HG03457 (cell line): Measurements from ENCODE around the gene GPC5.

Experiments
- ATAC-seq: cut with Tn5 transposase; IDR thresholded peaks from one replicate; pipeline ENCODE4 v1.9.1; 2021; ENCODE audit warnings: moderate number of reproducible peaks; ENCODE audit not compliant: unreplicated experiment

GPC5 gene

DNA sequence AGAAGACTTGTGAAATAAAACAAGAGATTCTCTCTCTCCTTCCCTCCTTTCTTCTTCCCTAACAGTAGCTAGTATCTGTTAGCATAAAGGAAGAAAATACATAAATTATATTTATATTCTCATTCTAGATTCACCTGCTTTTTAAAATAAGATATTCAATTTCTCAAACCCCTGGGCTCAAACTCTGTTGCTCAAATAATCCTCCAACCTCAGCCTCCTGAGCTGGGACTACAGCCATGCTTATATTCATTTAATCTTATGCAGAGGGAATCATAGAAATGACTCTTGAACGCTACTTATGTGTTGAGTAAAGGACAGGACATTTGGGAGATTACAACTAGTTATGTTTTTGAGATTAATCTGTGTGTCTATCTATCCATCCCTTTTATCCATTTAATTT lies 56.2 kb downstream of the GPC5 start:
- ATAC-seq: no peak

DNA sequence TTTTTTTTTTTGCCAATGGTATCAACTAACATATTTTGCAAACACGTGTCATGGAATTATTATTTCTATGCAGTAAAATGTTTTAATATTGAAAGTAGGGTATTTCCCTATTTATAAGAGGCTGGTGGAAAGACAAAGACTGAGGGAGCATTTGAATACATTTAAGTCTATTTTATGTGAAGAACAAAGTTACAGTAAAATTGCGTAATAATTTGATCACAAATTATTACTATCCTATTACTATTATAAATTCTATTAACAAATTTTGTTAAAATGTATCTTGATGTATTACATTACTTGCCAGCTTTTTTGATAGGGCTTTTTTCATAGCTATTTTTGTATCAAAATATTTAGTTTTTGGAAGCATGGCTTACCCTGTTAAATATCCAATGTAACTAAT lies 58.4 kb downstream of the GPC5 start:
- ATAC-seq: no peak

DNA sequence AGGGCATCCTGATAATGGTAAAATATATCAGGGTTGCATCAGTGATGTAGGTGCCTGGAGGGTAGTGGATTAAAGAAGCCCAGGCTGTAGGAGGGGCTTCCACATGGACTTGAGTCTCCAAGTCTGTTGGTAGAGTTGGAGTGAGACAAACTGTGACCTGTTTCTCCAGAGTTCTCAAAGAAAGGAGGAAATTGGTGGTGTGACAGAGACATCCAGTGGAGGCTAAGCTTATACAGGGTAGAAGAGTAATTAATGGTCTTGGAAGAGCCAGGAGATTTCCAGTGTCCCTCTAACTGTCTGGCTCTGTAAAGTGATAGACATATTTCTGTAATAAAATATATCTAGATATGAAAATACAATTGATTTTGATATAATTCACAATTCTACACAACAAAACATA lies 61.1 kb downstream of the GPC5 start:
- no peak for ATAC-seq

DNA sequence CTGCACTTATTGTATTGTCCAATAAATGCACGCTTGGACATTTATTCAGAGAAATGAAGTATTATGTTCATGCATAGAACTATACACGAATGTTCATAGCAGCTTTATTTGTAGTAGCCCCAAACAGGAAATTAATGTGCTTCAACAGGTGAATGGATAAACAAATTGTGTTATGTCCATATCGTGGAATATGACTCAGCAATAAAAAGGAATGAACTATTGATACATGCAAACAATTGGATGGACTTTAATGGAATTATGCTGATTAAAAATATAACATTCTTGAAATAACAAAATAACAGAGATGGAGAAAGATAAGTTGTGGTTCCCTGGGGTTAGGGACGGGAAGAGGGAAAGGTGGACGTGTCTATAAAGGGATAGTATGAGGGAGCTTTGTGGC lies 65.9 kb downstream of the GPC5 start:
- no peak for ATAC-seq

DNA sequence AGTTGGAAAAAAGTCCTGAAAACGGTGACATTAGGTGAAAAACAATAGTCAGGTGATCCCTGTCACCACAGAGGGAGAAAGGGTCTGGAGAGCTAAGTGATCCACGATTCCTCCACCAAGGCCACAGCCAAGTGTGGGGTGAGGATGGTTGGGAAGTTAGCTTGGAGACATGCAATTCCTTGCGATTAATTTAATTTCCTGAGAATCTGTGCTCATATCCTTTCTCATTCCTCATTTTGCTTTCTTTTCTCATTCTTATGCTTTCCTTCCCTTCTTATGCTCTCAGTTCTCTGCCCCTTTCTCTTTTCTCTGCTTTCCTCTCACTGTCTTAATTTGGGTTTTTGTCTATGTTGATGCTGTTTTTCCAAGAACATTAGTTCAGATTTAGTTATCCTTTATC lies 68.8 kb downstream of the GPC5 start:
- ATAC-seq: no peak

DNA sequence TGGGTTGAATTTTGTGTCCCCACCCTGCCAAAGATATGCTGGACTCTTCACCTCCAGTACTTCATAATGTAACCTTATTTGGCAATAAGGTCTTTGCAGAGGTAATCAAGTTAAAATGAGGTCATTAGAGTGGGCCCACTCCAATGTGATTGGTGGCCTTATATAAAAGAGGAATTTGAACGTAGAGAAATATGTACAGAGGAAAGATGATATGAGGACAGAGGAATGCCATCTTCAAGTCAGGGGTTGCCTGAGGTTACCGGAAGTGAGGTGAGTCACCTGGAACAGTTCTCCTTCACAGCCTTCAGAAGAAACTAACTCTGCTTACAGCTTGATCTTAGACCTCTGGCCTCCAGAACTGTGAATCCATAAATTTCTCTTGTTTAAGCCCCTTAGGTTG lies 69.9 kb downstream of the GPC5 start:
- ATAC-seq: no peak

DNA sequence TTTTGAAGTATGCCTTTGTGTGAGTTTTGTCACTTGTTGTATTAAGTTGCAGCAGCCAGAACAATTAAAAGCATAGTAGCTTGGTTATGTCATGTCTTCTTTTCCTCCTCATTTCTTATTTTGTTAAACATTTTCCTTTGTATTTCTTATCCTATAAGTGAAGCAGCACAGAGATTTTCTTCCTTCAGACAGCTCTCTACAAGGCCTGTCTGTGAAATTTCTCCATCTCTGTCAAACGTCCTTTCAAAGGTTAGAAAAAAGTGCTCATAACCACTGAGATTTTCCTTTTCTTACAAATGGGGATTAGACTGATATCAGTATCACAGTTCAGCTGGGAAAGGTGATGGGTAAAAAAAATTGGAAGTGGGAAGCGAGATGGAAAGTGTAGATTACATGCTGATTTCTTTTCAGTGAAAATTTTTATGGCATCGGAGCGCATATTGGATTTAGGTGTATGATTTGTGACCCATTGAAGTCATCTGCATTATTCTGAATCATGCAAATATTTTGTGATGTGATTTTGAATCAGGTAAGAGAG lies 71.7 kb downstream of the GPC5 start:
- ATAC-seq: no peak

DNA sequence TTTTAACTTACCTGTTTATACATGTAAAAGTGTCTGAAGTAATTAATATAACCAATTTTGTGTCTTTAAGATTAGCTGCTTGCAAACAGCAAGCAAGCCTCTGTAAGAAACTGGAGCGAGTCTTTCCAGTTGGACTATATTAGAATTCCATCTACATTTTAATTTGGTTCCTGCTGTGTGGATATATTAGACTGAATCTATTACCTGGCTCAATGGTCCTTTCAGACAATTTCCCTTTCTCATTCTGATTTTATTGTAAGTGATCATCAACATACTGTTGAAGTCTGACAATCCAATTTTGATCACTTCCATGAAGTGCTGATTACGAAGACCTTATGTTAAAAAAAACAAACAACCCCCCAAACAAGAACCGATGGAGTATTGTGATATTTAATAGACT lies 72.3 kb downstream of the GPC5 start:
- ATAC-seq: no peak

DNA sequence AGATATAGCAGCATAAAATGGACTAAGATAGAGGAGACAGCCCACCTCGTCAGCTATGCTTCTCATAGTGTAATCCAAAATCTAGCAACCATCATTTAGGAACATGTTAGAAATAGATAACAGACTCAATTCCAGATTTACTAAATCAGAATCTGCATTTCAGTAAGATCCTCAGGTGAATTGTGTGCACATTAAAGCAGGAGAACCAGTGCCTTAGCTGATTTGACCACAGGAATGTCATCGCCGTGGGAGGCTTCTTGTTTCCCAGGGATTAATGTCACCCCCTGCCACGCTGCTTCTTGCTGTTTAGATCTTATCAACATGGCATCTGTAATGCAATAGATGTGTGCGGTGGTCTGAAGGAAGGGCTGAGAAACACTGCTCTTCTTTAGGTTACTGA lies 84.0 kb downstream of the GPC5 start:
- ATAC-seq: no peak

DNA sequence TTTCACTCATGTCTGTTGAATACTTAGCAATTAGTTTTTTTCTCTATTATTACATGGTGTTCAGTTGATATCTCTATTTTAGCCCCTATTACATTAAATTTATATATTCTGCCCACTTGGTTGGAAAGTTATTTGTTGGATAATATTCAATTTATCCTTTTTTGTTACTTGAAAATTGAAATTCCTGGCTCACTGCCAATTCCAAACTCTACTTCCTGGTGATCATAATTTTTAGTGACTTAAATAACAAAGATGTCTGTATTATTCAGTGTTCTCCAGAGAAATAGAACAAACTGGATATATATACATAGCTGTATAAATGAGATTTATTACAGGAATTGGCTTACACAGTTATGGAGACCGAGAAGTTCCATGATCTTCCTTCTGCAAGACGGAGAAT lies 93.6 kb downstream of the GPC5 start:
- no peak for ATAC-seq

DNA sequence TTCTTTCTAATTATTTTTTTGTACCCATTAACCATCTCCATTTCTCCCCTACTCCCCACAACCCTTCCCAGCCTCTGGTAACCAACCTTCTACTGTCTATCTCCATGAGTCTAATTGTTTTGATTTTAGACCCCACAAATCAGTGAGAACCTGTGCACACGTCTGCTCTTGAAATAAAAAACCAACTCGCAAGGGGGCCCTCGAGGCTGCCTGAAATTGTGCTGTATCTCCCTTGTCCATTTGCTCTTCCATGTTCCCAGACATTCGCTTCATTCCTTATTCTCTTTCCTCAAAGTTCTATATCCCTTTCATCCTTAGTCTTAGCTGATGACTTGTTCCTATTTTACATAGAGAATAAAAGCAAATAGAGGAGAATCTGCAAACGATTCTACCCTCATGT lies 95.0 kb downstream of the GPC5 start:
- ATAC-seq: no peak

DNA sequence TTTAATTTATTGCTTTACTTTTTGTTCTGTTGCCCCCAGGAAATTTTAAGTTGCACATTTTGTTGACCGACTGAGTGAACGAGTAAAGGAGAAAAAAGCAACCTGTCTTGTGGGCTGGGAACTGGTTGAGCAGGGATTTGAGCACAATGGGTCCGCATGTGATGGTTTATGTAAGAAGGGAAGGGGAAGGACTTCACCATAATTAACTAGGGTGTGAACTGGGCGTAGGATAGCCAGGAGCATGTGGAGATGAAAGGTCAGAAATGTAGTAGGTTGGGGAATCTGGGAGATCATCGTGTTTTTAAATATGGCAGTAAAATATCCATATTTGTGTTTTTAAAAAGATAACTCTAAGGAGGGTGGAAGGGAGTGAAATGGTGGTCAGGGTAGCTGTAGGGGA lies 99.9 kb downstream of the GPC5 start:
- ATAC-seq: no peak

DNA sequence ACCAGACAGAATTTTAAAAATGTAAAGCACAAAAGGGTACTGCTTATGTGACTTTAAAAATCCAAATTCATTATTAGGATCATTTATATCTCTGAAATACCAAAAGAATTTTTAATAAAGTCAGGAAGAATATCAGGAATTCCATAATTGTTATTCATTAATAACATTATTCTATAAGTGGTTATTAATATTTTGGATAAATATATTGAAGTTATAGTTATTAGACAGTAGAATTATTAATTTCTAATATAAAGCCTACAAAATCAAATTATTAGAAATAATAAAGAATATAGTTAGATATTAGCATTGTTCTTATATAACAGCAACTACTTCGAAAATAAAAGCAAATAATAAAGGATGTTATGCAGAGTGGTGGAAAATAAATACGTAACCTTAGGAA lies 105.8 kb downstream of the GPC5 start:
- no peak for ATAC-seq

DNA sequence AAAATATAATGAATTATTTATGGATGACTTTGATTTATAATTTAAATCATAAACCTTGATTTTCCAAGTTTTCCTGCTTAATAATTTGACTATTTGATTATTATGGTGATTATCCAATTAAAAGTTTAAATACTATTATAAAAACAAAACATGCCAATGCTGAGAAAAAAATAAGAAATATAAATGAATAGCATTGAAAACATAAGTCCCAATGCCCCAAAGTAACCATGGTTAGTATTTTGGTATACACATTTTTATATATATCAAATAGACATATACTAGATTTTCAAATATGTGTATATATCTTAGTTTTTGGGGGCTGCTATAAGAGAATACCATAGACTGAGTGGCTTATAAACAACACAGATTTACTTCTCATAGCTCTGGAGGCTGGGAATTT lies 108.3 kb downstream of the GPC5 start:
- ATAC-seq: no peak

DNA sequence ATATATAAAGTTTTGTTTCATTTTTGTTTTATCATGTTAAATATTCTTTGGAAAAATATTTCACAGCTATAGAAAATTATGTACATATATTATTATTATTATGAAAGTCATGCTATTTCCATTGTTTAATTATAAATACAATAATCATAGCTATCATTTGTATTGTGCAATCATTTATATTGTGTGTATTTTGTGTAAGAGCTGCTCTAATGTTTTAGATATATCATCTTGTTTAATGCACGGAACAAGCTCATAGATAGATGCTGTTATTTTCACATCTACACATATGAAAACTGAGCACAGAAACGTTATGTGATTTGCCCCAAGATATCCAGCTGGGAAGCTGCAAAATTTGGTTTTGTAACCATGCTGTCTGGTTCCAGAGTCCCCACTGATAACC lies 111.6 kb downstream of the GPC5 start:
- ATAC-seq: no peak

DNA sequence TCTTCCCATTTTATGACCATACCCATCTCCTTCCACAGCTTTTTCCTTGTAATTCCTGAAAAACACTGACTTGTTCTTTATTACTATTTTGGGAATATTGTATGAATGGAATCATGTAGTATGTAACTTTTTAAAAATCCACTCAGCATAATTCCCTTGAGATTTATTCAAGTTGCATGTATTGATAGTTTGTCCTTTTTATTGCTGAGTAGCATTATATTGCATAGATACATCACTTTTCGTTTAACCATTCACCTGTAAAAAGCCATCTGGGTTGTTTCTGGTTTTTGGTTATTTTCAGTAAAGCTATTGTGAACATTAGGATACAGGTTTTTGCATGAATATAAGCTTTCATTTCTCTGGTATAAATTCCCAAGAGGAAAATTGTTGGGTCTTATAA lies 115.4 kb downstream of the GPC5 start:
- ATAC-seq: no peak

DNA sequence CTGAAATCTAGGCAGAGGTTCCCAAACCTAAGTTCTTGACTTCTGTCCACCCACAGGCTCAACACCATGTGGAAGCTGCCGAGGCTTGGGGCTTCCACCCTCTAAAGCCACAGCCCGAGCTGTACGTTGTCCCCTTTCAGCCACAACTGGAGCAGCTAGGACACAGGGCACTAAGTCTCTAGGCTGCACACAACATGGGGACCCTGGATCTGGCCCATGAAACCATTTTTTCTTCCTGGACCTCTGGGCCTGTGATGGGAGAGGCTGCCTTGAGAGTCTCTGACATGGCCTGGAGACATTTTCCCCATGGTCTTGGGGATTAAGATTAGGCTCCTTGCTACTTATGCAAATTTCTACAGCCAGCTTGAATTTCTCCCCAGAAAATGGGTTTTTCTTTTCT lies 118.4 kb downstream of the GPC5 start:
- no peak for ATAC-seq

DNA sequence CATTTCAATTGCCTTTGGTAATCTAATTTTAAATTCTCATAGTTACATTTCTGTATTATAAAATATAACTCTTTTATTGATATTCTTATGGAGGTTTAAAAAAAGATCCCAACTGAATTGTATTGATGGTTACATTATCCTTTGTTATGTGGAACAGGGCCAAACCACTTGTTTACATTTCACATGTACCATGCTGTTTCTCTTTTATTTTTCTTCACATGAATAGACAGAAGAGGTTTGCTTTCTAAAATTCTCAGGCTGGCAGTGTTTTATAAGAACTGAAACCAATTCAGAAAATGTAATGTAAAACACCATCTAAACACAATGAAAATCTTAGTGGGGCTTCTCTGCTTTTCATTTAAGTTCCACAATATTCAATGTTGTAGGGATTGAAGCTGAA lies 122.5 kb downstream of the GPC5 start:
- ATAC-seq: no peak

DNA sequence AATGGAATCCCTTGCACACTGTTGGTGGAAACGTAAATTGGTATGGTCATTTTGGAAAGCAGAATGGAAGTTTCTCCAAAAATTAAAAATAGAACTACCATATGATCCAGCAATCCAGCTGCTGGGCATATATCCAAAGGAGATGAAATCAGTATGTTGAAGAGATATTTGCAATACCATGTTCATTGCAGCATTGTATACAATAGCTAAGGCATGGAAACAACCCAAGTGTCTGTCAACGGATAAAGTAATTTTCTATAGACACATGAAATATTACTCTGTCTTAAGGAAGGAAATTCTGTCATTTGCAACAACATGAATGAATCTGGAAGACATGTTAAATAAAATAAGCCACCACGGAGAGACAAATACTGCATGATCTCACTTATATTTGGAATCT lies 124.7 kb downstream of the GPC5 start:
- ATAC-seq: no peak

DNA sequence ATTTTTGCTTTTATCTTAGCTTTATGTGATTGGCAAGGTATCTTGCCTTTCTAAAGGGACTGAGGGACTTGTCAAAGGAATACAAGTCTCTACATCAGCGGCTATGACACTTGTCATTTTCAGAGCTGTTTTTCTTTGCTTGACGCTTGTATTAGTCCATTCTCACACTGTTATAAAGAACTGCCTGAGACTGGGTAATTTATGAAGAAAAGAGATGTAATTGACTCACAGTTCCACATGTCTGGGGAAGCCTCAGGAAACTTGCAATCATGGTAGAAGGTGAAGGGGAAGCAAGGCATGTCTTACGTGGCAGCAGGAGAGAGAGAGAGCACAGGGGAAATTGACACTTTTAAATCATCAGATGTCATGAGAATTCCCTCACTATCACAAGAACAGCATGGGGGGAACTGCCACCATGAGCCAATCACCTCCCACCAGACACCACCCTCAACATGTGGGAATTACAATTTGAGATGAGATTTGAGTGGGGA lies 128.2 kb downstream of the GPC5 start:
- ATAC-seq: no peak

DNA sequence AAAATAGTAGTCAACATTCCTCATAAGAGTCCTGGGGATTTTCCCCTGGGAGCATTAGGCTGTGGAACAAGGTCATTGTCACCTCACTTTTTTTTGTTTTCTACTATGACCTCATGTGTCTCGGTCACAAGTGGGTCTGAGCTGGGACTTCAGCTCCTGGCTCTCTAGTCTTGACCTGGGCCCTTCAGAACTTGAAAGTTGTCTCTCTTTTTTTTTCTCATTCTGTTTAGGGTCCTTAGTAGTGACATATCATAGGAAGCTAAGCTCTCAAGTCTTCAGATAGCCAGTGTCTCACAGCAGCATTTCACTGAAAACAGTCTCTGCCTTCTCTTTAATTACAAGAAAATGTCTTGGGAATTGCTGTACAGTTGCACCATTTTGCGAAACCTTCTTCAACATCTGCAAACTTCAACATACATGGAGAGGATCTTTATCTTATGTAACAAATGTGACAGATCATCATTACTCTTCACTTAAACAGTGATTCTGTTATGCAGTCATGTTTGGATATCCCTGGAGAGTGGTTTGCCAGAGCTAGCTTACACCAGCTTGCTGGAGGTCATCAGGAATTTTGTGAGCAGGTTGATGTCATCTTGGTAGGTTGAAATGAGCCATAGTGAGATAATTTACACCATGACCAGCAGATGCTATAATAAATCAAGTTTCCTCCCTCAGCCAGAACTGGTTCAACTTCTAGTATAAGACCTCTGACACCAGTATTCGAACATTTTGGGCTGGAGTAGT lies 131.5 kb downstream of the GPC5 start:
- ATAC-seq: no peak

DNA sequence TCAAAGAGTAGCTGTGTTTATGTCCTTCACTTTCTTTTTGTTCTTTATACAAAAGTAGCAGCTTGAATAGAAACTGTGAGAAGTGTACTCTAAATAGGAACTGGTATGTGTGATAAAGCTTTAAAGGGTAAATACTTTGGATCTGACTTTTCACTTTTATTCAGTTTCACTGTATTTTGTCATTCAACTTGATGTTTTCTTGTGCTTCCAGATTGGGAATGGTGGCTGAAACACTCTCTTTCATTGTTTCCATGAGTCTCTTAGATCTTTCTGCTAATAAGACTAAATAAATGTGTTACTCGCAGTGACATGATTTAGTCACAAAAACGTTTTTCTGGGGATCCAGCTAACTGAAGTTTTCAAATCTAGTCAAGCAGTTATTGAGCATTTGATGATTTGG lies 133.2 kb downstream of the GPC5 start:
- ATAC-seq: no peak

DNA sequence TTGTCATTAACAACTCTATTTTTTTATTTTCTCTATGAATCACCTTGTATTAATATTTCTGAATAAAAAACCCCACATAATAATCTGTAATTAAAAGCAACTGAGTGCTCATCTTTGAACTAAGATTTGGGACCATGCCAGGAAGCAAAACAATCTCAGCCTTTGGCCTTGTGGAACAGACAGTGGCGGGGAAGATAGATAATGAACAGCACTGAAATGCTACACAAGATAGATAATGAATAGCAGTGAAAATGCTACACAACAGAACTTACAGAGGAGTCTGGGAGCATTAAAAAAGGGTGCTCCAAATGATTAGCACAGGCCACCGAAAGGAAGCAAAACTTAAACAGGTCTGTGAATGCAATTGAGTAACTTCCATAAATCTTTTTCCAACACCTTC lies 134.9 kb downstream of the GPC5 start:
- no peak for ATAC-seq
